H1 (cell line): ENCODE data around the gene RAB43.

Experiments used
- ATF3 ChIP-seq: IDR thresholded peaks from 2 replicates; pipeline ENCODE4 v1.6.1; 2011; ENCODE audit warnings: low read depth, mild to moderate bottlenecking, low read length; ENCODE audit not compliant: insufficient read depth
- CBX5 ChIP-seq: fragments of 300-800, 300-1000 bp; sonication (generic); IDR thresholded peaks from 2 replicates; pipeline ENCODE4 v1.7.1; 2016; ENCODE audit warnings: antibody characterized with exemption, low read length, low read depth
- CBX8 ChIP-seq: fragments of 300-800, 300-1000 bp; sonication (generic); IDR thresholded peaks from 2 replicates; pipeline ENCODE4 v1.7.1; 2016; ENCODE audit warnings: low read depth, low read length, borderline replicate concordance
- CTCF ChIP-seq, 3 experiments: IDR thresholded peaks; 1 replicate in 2 of 3; 2 replicates in 1 of 3; pipeline versions ENCODE4 v1.5.1 to v1.6.1; 2011; ENCODE audit warnings: low read length in 3 of 3, mild to moderate bottlenecking in 3 of 3, inconsistent platforms in 2 of 3, low read depth in 1 of 3, moderate library complexity in 1 of 3; ENCODE audit not compliant: insufficient read depth in 1 of 3; ENCODE audit errors: control extremely low read depth in 1 of 3
- EZH2 ChIP-seq: fragments of 200-600 bp; sonication (generic); IDR thresholded peaks from 2 replicates; pipeline ENCODE4 v1.7.1; 2012; ENCODE audit warnings: low read depth, mild to moderate bottlenecking, moderate library complexity, low read length, inconsistent platforms; ENCODE audit not compliant: severe bottlenecking
- HDAC2 ChIP-seq, 2 experiments: fragments of 300-600 bp in 1 of 2; sonication (generic) in 1 of 2; IDR thresholded peaks; 2 replicates each; pipeline ENCODE4 v1.6.1; 2011 to 2012; ENCODE audit warnings: low read depth in 2 of 2, low read length in 2 of 2, mild to moderate bottlenecking in 2 of 2, moderate library complexity in 2 of 2, borderline replicate concordance in 1 of 2, inconsistent platforms in 1 of 2
- MAX ChIP-seq: IDR thresholded peaks from 2 replicates; pipeline ENCODE4 v1.6.1; 2012; ENCODE audit warnings: inconsistent platforms
- POLR2AphosphoS5 ChIP-seq: IDR thresholded peaks from 2 replicates; pipeline ENCODE4 v1.6.1; 2011; ENCODE audit warnings: low read depth, low read length
- RFX5 ChIP-seq: IDR thresholded peaks from 2 replicates; pipeline ENCODE4 v1.6.1; 2011; ENCODE audit warnings: low read depth, low read length, improper control_type of control experiment, borderline replicate concordance
- SP1 ChIP-seq: IDR thresholded peaks from 2 replicates; pipeline ENCODE4 v1.6.1; 2011; ENCODE audit warnings: low read depth, low read length
- SRF ChIP-seq: IDR thresholded peaks from 2 replicates; pipeline ENCODE4 v1.6.1; 2011; ENCODE audit warnings: mild to moderate bottlenecking, low read depth, low read length, moderate library complexity
- TAF1 ChIP-seq: IDR thresholded peaks from 2 replicates; pipeline ENCODE4 v1.6.1; 2011; ENCODE audit warnings: mild to moderate bottlenecking, low read depth, low read length

GRCh38 chr3:129104051-129104450 lies 17.6 kb downstream of the RAB43 start:
- no peak for TF ChIP-seq SRF
- no peak for TF ChIP-seq CBX5
- TF ChIP-seq SP1 = no peak
- TF ChIP-seq EZH2 = no peak
- no peak for TF ChIP-seq MAX
- no peak for TF ChIP-seq RFX5
- TF ChIP-seq POLR2AphosphoS5 = no peak
- no peak for TF ChIP-seq ATF3
- no peak for TF ChIP-seq CBX8
- TF ChIP-seq HDAC2 (IDR thresholded peaks at IDR 0.05; ENCODE audit: borderline replicate concordance in 1 of 2, low read depth in 2 of 2, low read length in 2 of 2) = no peak
- no peak for TF ChIP-seq TAF1
- TF ChIP-seq CTCF (IDR thresholded peaks at IDR 0.05; ENCODE audit: control extremely low read depth in 1 of 3, insufficient read depth in 1 of 3, low read depth in 1 of 3, low read length in 3 of 3) = no peak
